K562 (cell line): ENCODE measurements around the gene GDF7. TPM values are rescaled to one million over a fixed set of nuclear protein-coding genes. Genes with fewer than 3 reads are reported as not detected.
A peak's percentile ranks its signal among the peaks of the same experiment; 100 is the strongest.

ENCODE experiments used
- GABPB1 ChIP-seq: sonication (generic); formaldehyde crosslinking; IDR thresholded peaks from 2 replicates; pipeline ENCODE4 v1.8.0; 2022; ENCODE audit warnings: mild to moderate bottlenecking, missing genetic modification reagents
- HIVEP1 ChIP-seq: fragments of 250-450 bp; sonication (Bioruptor Pico); IDR thresholded peaks from 2 replicates; pipeline ENCODE4 v1.4.0; 2020; ENCODE audit warnings: mild to moderate bottlenecking
- KHSRP ChIP-seq: fragments of 450-650 bp; IDR thresholded peaks from 2 replicates; pipeline ENCODE4 v1.6.1; 2017
- L3MBTL2 ChIP-seq: fragments of 450-650 bp; IDR thresholded peaks from 2 replicates; pipeline ENCODE4 v1.6.1; 2016; ENCODE audit warnings: mild to moderate bottlenecking, moderate library complexity
- MAZ ChIP-seq, 2 experiments: fragments of 450-650 bp in 1 of 2; sonication (generic) in 1 of 2; formaldehyde crosslinking; IDR thresholded peaks in 1 of 2; conservative IDR thresholded peaks in 1 of 2; 2 replicates each; pipeline versions ENCODE4 v1.4.0 to v1.5.0; 2020; ENCODE audit warnings: mild to moderate bottlenecking in 1 of 2, missing genetic modification reagents in 1 of 2
- RCOR1 ChIP-seq, 2 experiments: IDR thresholded peaks; 2 replicates each; pipeline ENCODE4 v1.6.1; 2012; ENCODE audit warnings: low read depth in 2 of 2, low read length in 2 of 2, borderline replicate concordance in 1 of 2, improper control_type of control experiment in 1 of 2
- REST ChIP-seq, 2 experiments: fragments of 450-650 bp; formaldehyde crosslinking in 1 of 2; IDR thresholded peaks; 2 replicates each; pipeline versions ENCODE4 v1.4.0 to v1.6.1; 2014 to 2020; ENCODE audit warnings: mild to moderate bottlenecking in 2 of 2, borderline replicate concordance in 1 of 2, low read depth in 1 of 2
- USF1 ChIP-seq: sonication (generic); formaldehyde crosslinking; IDR thresholded peaks from 2 replicates; pipeline ENCODE4 v1.9.0; 2022; ENCODE audit warnings: mild to moderate bottlenecking, missing genetic modification reagents
- ZC3H11A ChIP-seq: IDR thresholded peaks from 2 replicates; pipeline ENCODE4 v1.6.1; 2012; ENCODE audit warnings: low read depth, low read length, improper control_type of control experiment
- polyA plus RNA-seq, 8 experiments: library from polyadenylated mRNA; depleted of rRNA in 4 of 8; stranded (reverse) in 5 of 8; unstranded in 3 of 8; fragments of >200 nt; fragmentation: Nextera tagmentation in 2 of 8; fragmentation: Illumina TruSeq in 1 of 8; extraction: Ambion mirVana in 2 of 8; extraction: Trizol in 1 of 8; gene quantifications; 2 replicates each; pipeline versions ENCODE4 v1.2.1 to v1.2.3, GENCODE V29; 2011 to 2014; ENCODE audit warnings: inconsistent platforms in 1 of 8, missing spikeins in 1 of 8
- total RNA-seq, 7 experiments: library from RNA; depleted of rRNA in 6 of 7; stranded (reverse); fragments of >200 nt in 6 of 7; fragmentation: Illumina TruSeq in 2 of 7; extraction: Trizol in 2 of 7; gene quantifications; 2 replicates each; pipeline versions ENCODE4 v1.2.1 to v1.2.3, GENCODE V29; 2011 to 2021; ENCODE audit warnings: low replicate concordance in 1 of 7
- TF ChIP-seq, protein P1 (sequence below): fragments of 450-650 bp; formaldehyde crosslinking; IDR thresholded peaks from 2 replicates; pipeline ENCODE4 v1.4.0; 2020; ENCODE audit warnings: mild to moderate bottlenecking, moderate library complexity
- TF ChIP-seq, protein P2 (sequence below): sonication (generic); formaldehyde crosslinking; IDR thresholded peaks from 2 replicates; pipeline ENCODE4 v1.8.1; 2023; ENCODE audit warnings: mild to moderate bottlenecking, missing genetic modification reagents, moderate library complexity
- TF ChIP-seq, protein P3 (sequence below): fragments of 450-650 bp; IDR thresholded peaks from 2 replicates; pipeline ENCODE4 v1.6.1; 2016; ENCODE audit warnings: antibody characterized with exemption

GDF7 gene
- total and polyA plus RNA-seq, 9 of the 15 experiments (the other 6 are each of a cell fraction or from before 2014, with no cell fraction given): 0.01 TPM; not detected in 7

GRCh38 chr2:20635675-20636584 lies 31.0 kb upstream of the GDF7 start (continued):
- TF ChIP-seq REST (IDR thresholded peaks at IDR 0.05; ENCODE audit: borderline replicate concordance) (peak; percentile 94), REST (CRISPR knock-in tag; IDR thresholded peaks at IDR 0.05; ENCODE audit: low read depth) (no peak), L3MBTL2 (no peak), RCOR1 (IDR thresholded peaks at IDR 0.05; ENCODE audit: borderline replicate concordance in 1 of 2, low read depth in 2 of 2, low read length in 2 of 2) (0 out of 4 replicates have a peak, but pooled peaks of 1 of the 2 experiments have one; percentile 42), KHSRP (no peak), GABPB1 (CRISPR knock-in tag) (0 out of 2 replicates have a peak, but pooled peaks have one; percentile 25), USF1 (peak; percentile 21; the same call in 1 of the 2 replicates), ZC3H11A (0 out of 2 replicates have a peak, but pooled peaks have one; percentile 62), MAZ (CRISPR knock-in tag; conservative IDR thresholded peaks at IDR 0.05 in 1 of 2, IDR thresholded peaks at IDR 0.05 in 1 of 2) (peak; percentile 78 to 86), HIVEP1 (CRISPR knock-in tag) (0 out of 2 replicates have a peak, but pooled peaks have one; percentile 37)
- TF ChIP-seq, protein P1, sequence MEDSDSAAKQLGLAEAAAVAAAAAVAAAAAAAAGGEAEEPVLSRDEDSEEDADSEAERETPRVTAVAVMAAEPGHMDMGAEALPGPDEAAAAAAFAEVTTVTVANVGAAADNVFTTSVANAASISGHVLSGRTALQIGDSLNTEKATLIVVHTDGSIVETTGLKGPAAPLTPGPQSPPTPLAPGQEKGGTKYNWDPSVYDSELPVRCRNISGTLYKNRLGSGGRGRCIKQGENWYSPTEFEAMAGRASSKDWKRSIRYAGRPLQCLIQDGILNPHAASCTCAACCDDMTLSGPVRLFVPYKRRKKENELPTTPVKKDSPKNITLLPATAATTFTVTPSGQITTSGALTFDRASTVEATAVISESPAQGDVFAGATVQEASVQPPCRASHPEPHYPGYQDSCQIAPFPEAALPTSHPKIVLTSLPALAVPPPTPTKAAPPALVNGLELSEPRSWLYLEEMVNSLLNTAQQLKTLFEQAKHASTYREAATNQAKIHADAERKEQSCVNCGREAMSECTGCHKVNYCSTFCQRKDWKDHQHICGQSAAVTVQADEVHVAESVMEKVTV: peak; percentile 98
- TF ChIP-seq, protein P2, sequence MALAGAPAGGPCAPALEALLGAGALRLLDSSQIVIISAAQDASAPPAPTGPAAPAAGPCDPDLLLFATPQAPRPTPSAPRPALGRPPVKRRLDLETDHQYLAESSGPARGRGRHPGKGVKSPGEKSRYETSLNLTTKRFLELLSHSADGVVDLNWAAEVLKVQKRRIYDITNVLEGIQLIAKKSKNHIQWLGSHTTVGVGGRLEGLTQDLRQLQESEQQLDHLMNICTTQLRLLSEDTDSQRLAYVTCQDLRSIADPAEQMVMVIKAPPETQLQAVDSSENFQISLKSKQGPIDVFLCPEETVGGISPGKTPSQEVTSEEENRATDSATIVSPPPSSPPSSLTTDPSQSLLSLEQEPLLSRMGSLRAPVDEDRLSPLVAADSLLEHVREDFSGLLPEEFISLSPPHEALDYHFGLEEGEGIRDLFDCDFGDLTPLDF (CRISPR knock-in tag): no peak
- TF ChIP-seq, protein P3, sequence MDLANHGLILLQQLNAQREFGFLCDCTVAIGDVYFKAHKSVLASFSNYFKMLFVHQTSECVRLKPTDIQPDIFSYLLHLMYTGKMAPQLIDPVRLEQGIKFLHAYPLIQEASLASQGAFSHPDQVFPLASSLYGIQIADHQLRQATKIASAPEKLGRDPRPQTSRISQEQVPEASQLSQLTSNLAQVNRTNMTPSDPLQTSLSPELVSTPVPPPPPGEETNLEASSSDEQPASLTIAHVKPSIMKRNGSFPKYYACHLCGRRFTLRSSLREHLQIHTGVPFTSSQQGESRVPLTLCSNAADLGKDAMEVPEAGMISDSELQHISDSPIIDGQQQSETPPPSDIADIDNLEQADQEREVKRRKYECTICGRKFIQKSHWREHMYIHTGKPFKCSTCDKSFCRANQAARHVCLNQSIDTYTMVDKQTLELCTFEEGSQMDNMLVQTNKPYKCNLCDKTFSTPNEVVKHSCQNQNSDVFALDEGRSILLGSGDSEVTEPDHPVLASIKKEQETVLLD: no peak
